ENCODE data around the gene EXD1. TPM values are rescaled to one million over a fixed set of nuclear protein-coding genes. Genes with fewer than 3 reads are reported as not detected.

Gene EXD1
- polyA plus RNA-seq, 1 donor from 2014 or later = not detected

DNA sequence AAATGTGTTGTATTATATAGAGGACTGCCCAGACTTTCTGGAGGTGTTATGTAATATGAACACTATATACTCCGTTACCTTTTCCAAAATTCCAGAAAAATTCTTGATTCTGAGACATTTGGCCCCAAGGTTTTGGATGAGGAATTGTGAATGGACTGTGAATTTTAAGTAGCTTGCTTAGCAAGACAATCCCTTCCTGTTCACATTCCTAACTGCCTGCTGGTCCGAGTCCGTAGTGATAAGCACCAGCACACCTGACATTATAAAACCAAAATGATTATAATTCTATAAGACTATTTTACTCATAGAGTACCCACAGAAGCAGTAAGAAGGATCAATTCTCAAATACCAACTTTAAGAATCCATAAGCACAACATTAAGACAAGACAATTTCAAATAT lies 11.2 kb downstream of the EXD1 start:
- no peaks in the 10 kb centered on the region for H3K9me2 ChIP-seq (ENCODE audit: insufficient read depth, low read length)
- no peak overlapping the region for H3K27ac ChIP-seq (ENCODE audit: low read length)
- TF ChIP-seq, protein P1, sequence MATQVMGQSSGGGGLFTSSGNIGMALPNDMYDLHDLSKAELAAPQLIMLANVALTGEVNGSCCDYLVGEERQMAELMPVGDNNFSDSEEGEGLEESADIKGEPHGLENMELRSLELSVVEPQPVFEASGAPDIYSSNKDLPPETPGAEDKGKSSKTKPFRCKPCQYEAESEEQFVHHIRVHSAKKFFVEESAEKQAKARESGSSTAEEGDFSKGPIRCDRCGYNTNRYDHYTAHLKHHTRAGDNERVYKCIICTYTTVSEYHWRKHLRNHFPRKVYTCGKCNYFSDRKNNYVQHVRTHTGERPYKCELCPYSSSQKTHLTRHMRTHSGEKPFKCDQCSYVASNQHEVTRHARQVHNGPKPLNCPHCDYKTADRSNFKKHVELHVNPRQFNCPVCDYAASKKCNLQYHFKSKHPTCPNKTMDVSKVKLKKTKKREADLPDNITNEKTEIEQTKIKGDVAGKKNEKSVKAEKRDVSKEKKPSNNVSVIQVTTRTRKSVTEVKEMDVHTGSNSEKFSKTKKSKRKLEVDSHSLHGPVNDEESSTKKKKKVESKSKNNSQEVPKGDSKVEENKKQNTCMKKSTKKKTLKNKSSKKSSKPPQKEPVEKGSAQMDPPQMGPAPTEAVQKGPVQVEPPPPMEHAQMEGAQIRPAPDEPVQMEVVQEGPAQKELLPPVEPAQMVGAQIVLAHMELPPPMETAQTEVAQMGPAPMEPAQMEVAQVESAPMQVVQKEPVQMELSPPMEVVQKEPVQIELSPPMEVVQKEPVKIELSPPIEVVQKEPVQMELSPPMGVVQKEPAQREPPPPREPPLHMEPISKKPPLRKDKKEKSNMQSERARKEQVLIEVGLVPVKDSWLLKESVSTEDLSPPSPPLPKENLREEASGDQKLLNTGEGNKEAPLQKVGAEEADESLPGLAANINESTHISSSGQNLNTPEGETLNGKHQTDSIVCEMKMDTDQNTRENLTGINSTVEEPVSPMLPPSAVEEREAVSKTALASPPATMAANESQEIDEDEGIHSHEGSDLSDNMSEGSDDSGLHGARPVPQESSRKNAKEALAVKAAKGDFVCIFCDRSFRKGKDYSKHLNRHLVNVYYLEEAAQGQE (IDR thresholded peaks at IDR 0.05; ENCODE audit: borderline replicate concordance) = no peak
- TF ChIP-seq POLR2AphosphoS5 (IDR thresholded peaks at IDR 0.05) = no peak
- TF ChIP-seq, protein P2, sequence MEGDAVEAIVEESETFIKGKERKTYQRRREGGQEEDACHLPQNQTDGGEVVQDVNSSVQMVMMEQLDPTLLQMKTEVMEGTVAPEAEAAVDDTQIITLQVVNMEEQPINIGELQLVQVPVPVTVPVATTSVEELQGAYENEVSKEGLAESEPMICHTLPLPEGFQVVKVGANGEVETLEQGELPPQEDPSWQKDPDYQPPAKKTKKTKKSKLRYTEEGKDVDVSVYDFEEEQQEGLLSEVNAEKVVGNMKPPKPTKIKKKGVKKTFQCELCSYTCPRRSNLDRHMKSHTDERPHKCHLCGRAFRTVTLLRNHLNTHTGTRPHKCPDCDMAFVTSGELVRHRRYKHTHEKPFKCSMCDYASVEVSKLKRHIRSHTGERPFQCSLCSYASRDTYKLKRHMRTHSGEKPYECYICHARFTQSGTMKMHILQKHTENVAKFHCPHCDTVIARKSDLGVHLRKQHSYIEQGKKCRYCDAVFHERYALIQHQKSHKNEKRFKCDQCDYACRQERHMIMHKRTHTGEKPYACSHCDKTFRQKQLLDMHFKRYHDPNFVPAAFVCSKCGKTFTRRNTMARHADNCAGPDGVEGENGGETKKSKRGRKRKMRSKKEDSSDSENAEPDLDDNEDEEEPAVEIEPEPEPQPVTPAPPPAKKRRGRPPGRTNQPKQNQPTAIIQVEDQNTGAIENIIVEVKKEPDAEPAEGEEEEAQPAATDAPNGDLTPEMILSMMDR (IDR thresholded peaks at IDR 0.05; ENCODE audit: poor library complexity, severe bottlenecking) = no peak
- no peak for TF ChIP-seq TAF1 (IDR thresholded peaks at IDR 0.05; ENCODE audit: low read depth)
- no peak overlapping the region for H3K4me2 ChIP-seq (ENCODE audit: low read length)
- H3K27me3 ChIP-seq (ENCODE audit: insufficient read depth, low read depth, low read length) = no peaks in the 10 kb centered on the region
- no peaks in the 10 kb centered on the region for H4K20me1 ChIP-seq (ENCODE audit: insufficient read depth)
- H3F3A ChIP-seq (ENCODE audit: insufficient read depth, low read length, poor library complexity, severe bottlenecking) = no peaks in the 10 kb centered on the region
- H3K9me3 ChIP-seq (ENCODE audit: low read length) = no peaks in the 10 kb centered on the region
- H3K9ac ChIP-seq (ENCODE audit: low read length) = no peak overlapping the region
- no peak overlapping the region for H3K4me3 ChIP-seq (ENCODE audit: low read length)
- no peak overlapping the region for H2AFZ ChIP-seq (ENCODE audit: low read depth, low read length)
- no peaks in the 10 kb centered on the region for H3K36me3 ChIP-seq (ENCODE audit: insufficient read depth, low read length)
- H3K79me2 ChIP-seq (replicated peaks; ENCODE audit: insufficient read depth, low read length) = no peaks in the 10 kb centered on the region

DNA sequence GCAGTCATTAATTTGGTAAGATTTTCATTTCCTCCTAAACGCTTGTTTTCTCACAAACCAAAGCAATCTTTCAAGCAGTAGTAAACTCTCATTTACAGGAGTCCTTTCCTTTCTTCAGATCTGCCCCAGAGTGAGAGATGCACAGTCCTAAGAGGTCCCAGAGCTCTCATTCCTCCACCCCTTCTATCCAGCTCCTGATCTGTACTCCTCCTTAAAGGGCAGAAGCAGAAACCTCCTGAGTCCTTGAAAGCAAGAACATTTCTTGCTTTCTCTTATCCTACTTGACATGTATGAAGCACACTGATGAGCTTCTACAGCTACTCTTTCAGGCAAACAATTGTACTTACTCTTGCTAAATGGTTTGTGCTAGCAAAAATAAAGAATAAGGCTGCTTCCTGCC lies 11.7 kb downstream of the EXD1 start:
- no peak overlapping the region for H3K9ac ChIP-seq (ENCODE audit: low read length)
- H3K27me3 ChIP-seq (ENCODE audit: insufficient read depth, low read depth, low read length) = no peaks in the 10 kb centered on the region
- no peak overlapping the region for H2AFZ ChIP-seq (ENCODE audit: low read depth, low read length)
- no peak overlapping the region for H3K27ac ChIP-seq (ENCODE audit: low read length)
- TF ChIP-seq, protein P1 (IDR thresholded peaks at IDR 0.05; ENCODE audit: borderline replicate concordance) = no peak
- no peak for TF ChIP-seq POLR2AphosphoS5 (IDR thresholded peaks at IDR 0.05)
- no peak for TF ChIP-seq RAD21 (conservative IDR thresholded peaks at IDR 0.05)
- no peak for TF ChIP-seq TAF1 (IDR thresholded peaks at IDR 0.05; ENCODE audit: low read depth)
- no peak for TF ChIP-seq SMC3 (conservative IDR thresholded peaks at IDR 0.05; ENCODE audit: poor library complexity)
- no peak for TF ChIP-seq MXI1 (conservative IDR thresholded peaks at IDR 0.05; ENCODE audit: poor library complexity, severe bottlenecking)
- no peak for TF ChIP-seq EP300 (conservative IDR thresholded peaks at IDR 0.05; ENCODE audit: poor library complexity, severe bottlenecking)
- TF ChIP-seq, protein P2 (IDR thresholded peaks at IDR 0.05; ENCODE audit: poor library complexity, severe bottlenecking) = no peak
- no peak for TF ChIP-seq EZH2 (IDR thresholded peaks at IDR 0.05; ENCODE audit: borderline replicate concordance, insufficient read depth, low read length, poor library complexity, severe bottlenecking)
- no peaks in the 10 kb centered on the region for H3K36me3 ChIP-seq (ENCODE audit: insufficient read depth, low read length)
- no peaks in the 10 kb centered on the region for H3F3A ChIP-seq (ENCODE audit: insufficient read depth, low read length, poor library complexity, severe bottlenecking)
- no peak overlapping the region for H3K4me2 ChIP-seq (ENCODE audit: low read length)
- H3K9me2 ChIP-seq (ENCODE audit: insufficient read depth, low read length) = no peaks in the 10 kb centered on the region
- H3K4me3 ChIP-seq (ENCODE audit: low read length) = no peak overlapping the region
- no peaks in the 10 kb centered on the region for H4K20me1 ChIP-seq (ENCODE audit: insufficient read depth)
- H3K9me3 ChIP-seq (ENCODE audit: low read length) = no peaks in the 10 kb centered on the region
- H3K79me2 ChIP-seq (replicated peaks; ENCODE audit: insufficient read depth, low read length) = no peaks in the 10 kb centered on the region
